H1 (cell line): ENCODE measurements around the gene RCOR2. TPM values are rescaled to one million over a fixed set of nuclear protein-coding genes. Genes with fewer than 3 reads are reported as not detected.

Source experiments
- CTCF ChIA-PET: fragments of 300-600 bp; sonication (Branson Sonifier 250); formaldehyde crosslinking; loops from one replicate; lab custom pipeline; 2021; ENCODE audit not compliant: partially characterized antibody; lab: Charles Lee
- POLR2A ChIA-PET: fragments of 300-600 bp; sonication (Branson Sonifier 250); formaldehyde crosslinking; loops from one replicate; lab custom pipeline; 2021; ENCODE audit warnings: inconsistent platforms; ENCODE audit not compliant: partially characterized antibody; lab: Charles Lee
- DNase-seq, 2 experiments: peaks; one replicate each; pipeline versions ENCODE4 v3.0.0 to v3.0.0-alpha.2; 2010 to 2022; ENCODE audit warnings: low spot score in 2 of 2, low read depth in 1 of 2, mixed read lengths in 1 of 2
- FAIRE-seq: peaks from 2 replicates; lab custom pipeline; 2011; peaks lifted over from hg19 to GRCh38; lab: Jason Lieb, UNC
- H2AFZ ChIP-seq: 2 replicates; pipeline ENCODE4 v1.8.1; 2012; ENCODE audit warnings: low read length, inconsistent platforms
- H2AK5ac ChIP-seq: 2 replicates; pipeline ENCODE4 v1.6.1; 2013; ENCODE audit warnings: low read depth, low read length
- H2BK120ac ChIP-seq: replicated peaks from 2 replicates; pipeline ENCODE3; 2013; ENCODE audit warnings: low read depth, low read length, inconsistent platforms
- H2BK12ac ChIP-seq: 2 replicates; pipeline ENCODE4 v1.6.1; 2013; ENCODE audit warnings: low read depth, low read length
- H2BK15ac ChIP-seq: 2 replicates; pipeline ENCODE4 v1.6.1; 2013; ENCODE audit warnings: low read length
- H2BK20ac ChIP-seq: 2 replicates; pipeline ENCODE4 v1.6.1; 2013; ENCODE audit warnings: low read length
- H2BK5ac ChIP-seq: 2 replicates; pipeline ENCODE4 v1.6.1; 2013; ENCODE audit warnings: low read depth, low read length
- H3K14ac ChIP-seq: 2 replicates; pipeline ENCODE4 v1.6.1; 2013; ENCODE audit warnings: inconsistent platforms; ENCODE audit not compliant: insufficient read length
- H3K18ac ChIP-seq: 2 replicates; pipeline ENCODE4 v1.6.1; 2013; ENCODE audit warnings: low read length; ENCODE audit errors: extremely low read depth
- H3K23ac ChIP-seq: 2 replicates; pipeline ENCODE4 v1.6.1; 2013; ENCODE audit warnings: inconsistent platforms; ENCODE audit not compliant: insufficient read length
- H3K23me2 ChIP-seq: 2 replicates; pipeline ENCODE4 v1.6.1; 2013; ENCODE audit warnings: low read depth, low read length
- H3K27ac ChIP-seq: 2 replicates; pipeline ENCODE4 v1.6.1; 2011; ENCODE audit warnings: low read depth, low read length, inconsistent platforms
- H3K27me3 ChIP-seq, 4 experiments: replicated peaks in 1 of 4; 1 replicate in 1 of 4; 2 replicates in 3 of 4; pipeline versions ENCODE4 v1.6.1 to v1.8.1; 2011 to 2013; ENCODE audit warnings: low read length in 3 of 4, mild to moderate bottlenecking in 3 of 4, inconsistent platforms in 2 of 4, mixed read lengths in 2 of 4, moderate library complexity in 1 of 4; ENCODE audit not compliant: control insufficient read depth in 3 of 4, insufficient read depth in 3 of 4; ENCODE audit errors: extremely low read depth in 1 of 4
- H3K36me3 ChIP-seq, 4 experiments: 2 replicates each; pipeline versions ENCODE4 v1.6.1 to v1.8.1; 2011 to 2013; ENCODE audit warnings: mild to moderate bottlenecking in 4 of 4, low read length in 3 of 4, moderate library complexity in 2 of 4, control low read depth in 1 of 4, inconsistent platforms in 1 of 4; ENCODE audit not compliant: insufficient read depth in 4 of 4, control insufficient read depth in 2 of 4
- H3K4ac ChIP-seq: replicated peaks from 2 replicates; pipeline ENCODE3; 2013; ENCODE audit warnings: low read length, low read depth, mixed read lengths, inconsistent platforms; ENCODE audit not compliant: insufficient read length
- H3K4me1 ChIP-seq, 4 experiments: replicated peaks in 1 of 4; 1 replicate in 1 of 4; 2 replicates in 3 of 4; pipeline versions ENCODE4 v1.6.1 to v1.8.1; 2011 to 2013; ENCODE audit warnings: low read length in 3 of 4, inconsistent platforms in 2 of 4, mixed read lengths in 1 of 4; ENCODE audit not compliant: insufficient read depth in 4 of 4, control insufficient read depth in 3 of 4
- H3K4me2 ChIP-seq, 2 experiments: 2 replicates each; pipeline versions ENCODE4 v1.6.1 to v1.8.1; 2011 to 2013; ENCODE audit warnings: low read depth in 2 of 2, low read length in 2 of 2, control low read depth in 1 of 2, inconsistent platforms in 1 of 2, mild to moderate bottlenecking in 1 of 2; ENCODE audit not compliant: insufficient read depth in 1 of 2
- H3K4me3 ChIP-seq, 4 experiments: fragments of 200-600, 300-600 bp in 1 of 4; sonication (generic), shearing (Covaris generic), sonication (Bioruptor Twin) in 1 of 4; 2 replicates each; pipeline versions ENCODE4 v1.5.1 to v1.8.1; 2011 to 2016; ENCODE audit warnings: low read length in 4 of 4, low read depth in 3 of 4, control low read depth in 2 of 4, inconsistent platforms in 2 of 4, mild to moderate bottlenecking in 2 of 4, mixed read lengths in 1 of 4, moderate library complexity in 1 of 4; ENCODE audit not compliant: insufficient read depth in 2 of 4; ENCODE audit errors: extremely low read depth in 1 of 4
- H3K56ac ChIP-seq: replicated peaks from 2 replicates; pipeline ENCODE3; 2013; ENCODE audit warnings: low read depth, mild to moderate bottlenecking, mixed read lengths, low read length, inconsistent platforms; ENCODE audit not compliant: insufficient read length
- H3K79me1 ChIP-seq: 2 replicates; pipeline ENCODE4 v1.6.1; 2013; ENCODE audit warnings: low read depth, low read length, control low read depth
- H3K79me2 ChIP-seq, 2 experiments: 2 replicates each; pipeline versions ENCODE4 v1.6.1 to v1.8.1; 2012 to 2013; ENCODE audit warnings: low read length in 2 of 2, mild to moderate bottlenecking in 2 of 2, inconsistent platforms in 1 of 2; ENCODE audit not compliant: insufficient read depth in 2 of 2, control insufficient read depth in 1 of 2
- H3K9ac ChIP-seq, 4 experiments: replicated peaks in 1 of 4; 1 replicate in 1 of 4; 2 replicates in 3 of 4; pipeline versions ENCODE4 v1.6.1 to v1.8.1; 2011 to 2013; ENCODE audit warnings: low read depth in 3 of 4, low read length in 3 of 4, control low read depth in 2 of 4, mild to moderate bottlenecking in 2 of 4, moderate library complexity in 2 of 4, inconsistent platforms in 1 of 4; ENCODE audit errors: extremely low read depth in 1 of 4
- H3K9me3 ChIP-seq, 2 experiments: 2 replicates each; pipeline versions ENCODE4 v1.6.1 to v1.8.1; 2012 to 2013; ENCODE audit warnings: mild to moderate bottlenecking in 2 of 2, moderate library complexity in 2 of 2, control low read depth in 1 of 2, inconsistent platforms in 1 of 2, low read depth in 1 of 2, low read length in 1 of 2, mixed read lengths in 1 of 2; ENCODE audit not compliant: insufficient read depth in 2 of 2
- H4K20me1 ChIP-seq, 2 experiments: replicated peaks in 1 of 2; 2 replicates each; pipeline versions ENCODE3 to v1.8.1; 2011 to 2013; ENCODE audit warnings: inconsistent platforms in 2 of 2, low read length in 2 of 2, mild to moderate bottlenecking in 1 of 2; ENCODE audit not compliant: insufficient read depth in 2 of 2, control insufficient read depth in 1 of 2
- H4K5ac ChIP-seq: 2 replicates; pipeline ENCODE4 v1.6.1; 2013; ENCODE audit warnings: low read length, low read depth, mixed read lengths, inconsistent platforms; ENCODE audit not compliant: insufficient read length
- H4K8ac ChIP-seq: 2 replicates; pipeline ENCODE4 v1.8.0; 2013; ENCODE audit warnings: mild to moderate bottlenecking, moderate library complexity, low read length, inconsistent platforms; ENCODE audit not compliant: insufficient read depth; ENCODE audit errors: extremely low read depth
- H4K91ac ChIP-seq: replicated peaks from 2 replicates; pipeline ENCODE3; 2013; ENCODE audit warnings: low read length, mixed read lengths, inconsistent platforms; ENCODE audit not compliant: insufficient read length
- BRCA1 ChIP-seq: IDR thresholded peaks from 2 replicates; pipeline ENCODE4 v1.6.1; 2012; ENCODE audit warnings: low read depth, low read length, improper control_type of control experiment
- CBX8 ChIP-seq: fragments of 300-800, 300-1000 bp; sonication (generic); IDR thresholded peaks from 2 replicates; pipeline ENCODE4 v1.7.1; 2016; ENCODE audit warnings: low read depth, low read length, borderline replicate concordance
- CTBP2 ChIP-seq: IDR thresholded peaks from 2 replicates; pipeline ENCODE4 v1.7.0; 2011; ENCODE audit warnings: borderline replicate concordance, mild to moderate bottlenecking, moderate library complexity, mixed read lengths, low read length; ENCODE audit not compliant: insufficient read depth, insufficient read length
- GABPA ChIP-seq: IDR thresholded peaks from 2 replicates; pipeline ENCODE4 v1.6.1; 2011; ENCODE audit warnings: mild to moderate bottlenecking, low read length, moderate library complexity, borderline replicate concordance; ENCODE audit not compliant: insufficient read depth
- GTF2F1 ChIP-seq: IDR thresholded peaks from 2 replicates; pipeline ENCODE4 v1.6.1; 2012; ENCODE audit warnings: low read depth, low read length, improper control_type of control experiment, borderline replicate concordance
- JUND ChIP-seq: IDR thresholded peaks from 2 replicates; pipeline ENCODE4 v1.6.1; 2011; ENCODE audit warnings: mild to moderate bottlenecking, improper control_type of control experiment, low read length
- SP4 ChIP-seq: IDR thresholded peaks from 2 replicates; pipeline ENCODE4 v1.6.1; 2012; ENCODE audit warnings: low read length, inconsistent platforms
- TCF12 ChIP-seq: IDR thresholded peaks from 2 replicates; pipeline ENCODE4 v1.6.1; 2011; ENCODE audit warnings: low read depth, mild to moderate bottlenecking, low read length
- WGBS, 2 experiments: shearing (Covaris generic) in 1 of 2; methylation state at CpG; one replicate each; pipeline versions ENCODE4 v1.1.6 to v1.1.7; 2013 to 2015; ENCODE audit warnings: low lambda C conversion rate in 2 of 2, mixed read lengths in 2 of 2, inconsistent platforms in 1 of 2, low coverage in 1 of 2, missing lambda C conversion rate in 1 of 2; ENCODE audit not compliant: insufficient replicate concordance in 2 of 2, insufficient coverage in 1 of 2, insufficient read length in 1 of 2; ENCODE audit errors: extremely low coverage in 1 of 2, missing lambda C conversion rate in 1 of 2; 5-methylcytosine and 5-hydroxymethylcytosine counted together
- polyA plus RNA-seq, 7 experiments: library from polyadenylated mRNA; depleted of rRNA in 3 of 7; stranded (reverse) in 5 of 7; unstranded in 2 of 7; fragments of >200 nt in 5 of 7; fragments of 200-250 nt in 2 of 7; gene quantifications; 1 replicate in 5 of 7; 2 replicates in 1 of 7; 4 replicates in 1 of 7; pipeline versions ENCODE4 v1.2.1 to v1.2.3, GENCODE V29; 2011 to 2013; ENCODE audit warnings: missing spikeins in 2 of 7, mixed read lengths in 2 of 7
- total RNA-seq: library from RNA; stranded (reverse); fragmentation: NEBNext Ultra II Directional; extraction: Animal tissue kit (Norgen Biotek cat#: 25700); gene quantifications from 2 replicates; pipeline ENCODE4 v1.2.1, GENCODE V29; 2021
- TF ChIP-seq, protein P1 (sequence below), 3 experiments: IDR thresholded peaks; 1 replicate in 2 of 3; 2 replicates in 1 of 3; pipeline versions ENCODE4 v1.5.1 to v1.6.1; 2011; ENCODE audit warnings: low read length in 3 of 3, mild to moderate bottlenecking in 3 of 3, inconsistent platforms in 2 of 3, low read depth in 1 of 3, moderate library complexity in 1 of 3; ENCODE audit not compliant: insufficient read depth in 1 of 3; ENCODE audit errors: control extremely low read depth in 1 of 3
- TF ChIP-seq, protein P2 (sequence below): IDR thresholded peaks from 2 replicates; pipeline ENCODE4 v1.6.1; 2012; ENCODE audit warnings: inconsistent platforms

RCOR2 gene
- total and polyA plus RNA-seq, 2 of the 8 experiments (the other 6 are each of a cell fraction or from before 2014, with no cell fraction given), result 54.6 to 78.0 TPM

DNA sequence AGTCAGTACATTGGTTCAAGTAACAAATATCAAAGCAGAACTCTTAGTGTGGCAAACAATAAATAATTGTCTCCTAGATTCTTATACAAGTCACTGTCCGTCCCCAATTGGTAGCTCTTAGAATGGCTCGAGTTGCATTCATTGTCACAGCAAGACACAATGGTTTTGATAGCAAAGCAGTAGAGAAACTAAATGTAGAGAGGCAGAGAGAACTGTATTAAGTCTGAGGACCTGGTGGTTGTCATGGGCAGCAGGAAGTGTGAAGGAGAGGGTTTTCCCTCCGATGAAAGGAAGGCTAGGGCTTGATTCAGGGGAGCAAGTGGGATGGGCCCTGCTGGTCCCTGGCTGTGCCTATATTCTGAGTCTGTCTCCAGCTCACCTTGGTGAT, 36.6 kb downstream of the RCOR2 start:
- Histone ChIP-seq H3K4me3 (no peak overlapping the region), H3K18ac (no peak overlapping the region), H3K14ac (no peak overlapping the region), H3K23me2 (0 out of 2 replicates have a peak, but pooled peaks cover 3% of the 10 kb centered on the region), H3K4ac (no peak overlapping the region), H3K9ac (no peak overlapping the region), H3K4me1 (peaks cover 7 to 24% (median 17%) of the 10 kb centered on the region in 4 experiments), H3K56ac (no peak overlapping the region), H3K4me2 (no peak overlapping the region), H2BK20ac (0 out of 2 replicates have a peak overlapping the region, but pooled peaks have one; percentile 15), H3K9me3 (no peaks in the 10 kb centered on the region), H4K91ac (no peak overlapping the region), H4K5ac (no peak overlapping the region), H3K36me3 (no peaks in the 10 kb centered on the region), H2BK5ac (no peak overlapping the region), H2BK15ac (no peak overlapping the region), H2BK120ac (no peak overlapping the region), H3K23ac (no peak overlapping the region), H4K8ac (no peak overlapping the region), H4K20me1 (peaks cover 2 to 21% of the 10 kb centered on the region in 2 experiments), H2AK5ac (peak overlapping the region; percentile 32; the same call in 1 of the 2 replicates), H3K79me2 (peaks cover 0 to 82% of the 10 kb centered on the region in 2 experiments; a peak in 2 of 4 replicates), H3K27ac (no peak overlapping the region), H3K27me3 (no peaks in the 10 kb centered on the region), H2AFZ (no peak overlapping the region), H2BK12ac (no peak overlapping the region), H3K79me1 (peaks cover 30% of the 10 kb centered on the region)
- FAIRE-seq, result no peak
- POLR2A ChIA-PET, result interaction anchor here (0.6 to 3.0 kb wide), 4 partner anchors 29 to 366 kb away, joined by 3 to 6 read pairs (median 5); partner anchors contain the start of genes PPP1R14B and RCOR2
- no peak for DNase-seq
- WGBS, 2 experiments, result 44% methylated on average over 3 of the region's 3 CpGs; no CpG with 5 or more reads in 1 of the 2 experiments
- CTCF ChIA-PET, result interaction anchor here (0.7 to 1.6 kb wide), 4 partner anchors 8 to 43 kb away, joined by 3 to 5 read pairs (median 4); no protein-coding TSS in a partner anchor
- TF ChIP-seq, protein P1, sequence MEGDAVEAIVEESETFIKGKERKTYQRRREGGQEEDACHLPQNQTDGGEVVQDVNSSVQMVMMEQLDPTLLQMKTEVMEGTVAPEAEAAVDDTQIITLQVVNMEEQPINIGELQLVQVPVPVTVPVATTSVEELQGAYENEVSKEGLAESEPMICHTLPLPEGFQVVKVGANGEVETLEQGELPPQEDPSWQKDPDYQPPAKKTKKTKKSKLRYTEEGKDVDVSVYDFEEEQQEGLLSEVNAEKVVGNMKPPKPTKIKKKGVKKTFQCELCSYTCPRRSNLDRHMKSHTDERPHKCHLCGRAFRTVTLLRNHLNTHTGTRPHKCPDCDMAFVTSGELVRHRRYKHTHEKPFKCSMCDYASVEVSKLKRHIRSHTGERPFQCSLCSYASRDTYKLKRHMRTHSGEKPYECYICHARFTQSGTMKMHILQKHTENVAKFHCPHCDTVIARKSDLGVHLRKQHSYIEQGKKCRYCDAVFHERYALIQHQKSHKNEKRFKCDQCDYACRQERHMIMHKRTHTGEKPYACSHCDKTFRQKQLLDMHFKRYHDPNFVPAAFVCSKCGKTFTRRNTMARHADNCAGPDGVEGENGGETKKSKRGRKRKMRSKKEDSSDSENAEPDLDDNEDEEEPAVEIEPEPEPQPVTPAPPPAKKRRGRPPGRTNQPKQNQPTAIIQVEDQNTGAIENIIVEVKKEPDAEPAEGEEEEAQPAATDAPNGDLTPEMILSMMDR (IDR thresholded peaks at IDR 0.05; ENCODE audit: control extremely low read depth in 1 of 3, insufficient read depth in 1 of 3, low read depth in 1 of 3, low read length in 3 of 3), result no peak
- TF ChIP-seq GTF2F1, result no peak
- TF ChIP-seq, protein P2, sequence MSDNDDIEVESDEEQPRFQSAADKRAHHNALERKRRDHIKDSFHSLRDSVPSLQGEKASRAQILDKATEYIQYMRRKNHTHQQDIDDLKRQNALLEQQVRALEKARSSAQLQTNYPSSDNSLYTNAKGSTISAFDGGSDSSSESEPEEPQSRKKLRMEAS, result no peak
- TF ChIP-seq CBX8, result no peak
- no peak for TF ChIP-seq SP4
- no peak for TF ChIP-seq TCF12
- TF ChIP-seq CTBP2, result no peak
- TF ChIP-seq JUND, result no peak
- no peak for TF ChIP-seq GABPA
- TF ChIP-seq BRCA1, result no peak
